Measurements from ENCODE around the gene ECHDC1. TPM values are rescaled to one million over a fixed set of nuclear protein-coding genes. Genes with fewer than 3 reads are reported as not detected.
"Not testable (repeated sequence)": the region's sequence is repeated elsewhere in the genome, so short reads cannot be mapped to it uniquely, and the experiment has no call there.

Gene ECHDC1
- polyA plus RNA-seq (2012; ENCODE audit: insufficient read depth, insufficient read length) = 84.2 TPM

DNA sequence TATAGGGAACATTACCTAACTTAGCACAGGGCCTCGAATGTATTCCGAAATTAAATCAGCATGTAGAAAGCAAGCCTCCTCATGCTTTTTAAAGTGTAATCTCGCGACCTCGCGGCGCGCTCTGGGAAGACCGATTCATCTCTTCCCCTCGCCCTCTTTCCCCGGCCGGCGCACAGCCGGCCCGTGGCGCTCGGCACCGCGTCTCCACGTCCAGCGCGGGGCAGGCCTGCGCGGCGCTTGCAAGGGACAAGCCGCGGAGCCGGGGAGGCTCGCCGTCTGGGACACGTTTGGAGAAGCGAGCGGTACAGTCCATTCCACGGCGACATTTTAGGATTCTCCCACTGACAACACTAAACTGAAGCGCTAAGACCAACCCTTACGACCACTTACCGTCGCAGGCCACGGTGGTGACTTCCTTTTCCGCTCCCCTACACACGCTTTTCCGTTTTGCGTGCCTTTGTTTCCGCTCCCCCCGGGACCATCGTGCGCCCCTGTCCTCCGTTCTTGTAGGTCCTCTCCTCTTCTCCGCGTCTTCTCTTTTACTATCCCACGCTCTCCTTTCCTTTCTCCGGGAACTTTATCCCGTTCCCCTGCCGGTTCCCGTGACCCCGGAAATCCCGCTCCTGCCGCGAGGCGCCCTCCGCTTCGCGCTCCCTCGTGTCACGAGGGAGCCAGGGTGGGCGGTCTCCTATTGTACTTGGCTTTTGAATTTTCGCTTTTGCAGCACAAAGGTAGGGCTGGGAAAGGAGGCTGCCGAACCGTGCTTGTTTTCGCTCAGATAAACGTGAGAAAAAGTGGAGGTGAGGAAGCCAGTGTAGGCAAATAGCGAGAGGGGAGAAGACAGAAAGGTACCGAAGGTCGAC, at the start of gene ECHDC1:
ECHDC1 (minus strand) TSS at position 664 of the 863 bp plus-strand sequence. CDS start 12,581 bp downstream, outside the sequence.
- peak within 1 kb of the TSS; percentile 99 for H3K4me3 ChIP-seq (ENCODE audit: low read length)

DNA sequence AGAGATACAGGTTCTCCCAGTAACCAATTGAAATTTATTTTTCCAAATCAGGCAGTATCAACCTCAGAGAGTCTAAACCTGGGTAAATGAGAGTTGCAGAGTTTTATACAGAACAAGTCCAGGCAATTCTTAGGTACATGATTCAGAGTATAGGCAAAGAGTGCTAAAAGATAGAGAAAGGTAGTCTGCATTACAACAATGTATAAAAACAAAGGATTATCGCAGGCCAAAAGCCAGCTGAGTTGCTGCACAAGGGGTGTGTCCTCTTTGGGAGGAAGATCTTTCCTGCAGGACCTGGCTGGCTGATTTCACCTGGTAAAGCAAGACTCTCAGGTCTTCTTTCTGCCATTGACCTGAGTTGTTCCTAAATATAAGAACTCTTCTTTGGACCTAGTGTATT, 48.9 kb upstream of the ECHDC1 start:
- no peak overlapping the region for H3K4me3 ChIP-seq (ENCODE audit: low read length)
- no peak for DNase-seq (ENCODE audit: low read depth, low spot score)

More for the DNA sequence above, at the start of gene ECHDC1:
- peak; percentile 85 for DNase-seq (ENCODE audit: low read depth, low spot score)

DNA sequence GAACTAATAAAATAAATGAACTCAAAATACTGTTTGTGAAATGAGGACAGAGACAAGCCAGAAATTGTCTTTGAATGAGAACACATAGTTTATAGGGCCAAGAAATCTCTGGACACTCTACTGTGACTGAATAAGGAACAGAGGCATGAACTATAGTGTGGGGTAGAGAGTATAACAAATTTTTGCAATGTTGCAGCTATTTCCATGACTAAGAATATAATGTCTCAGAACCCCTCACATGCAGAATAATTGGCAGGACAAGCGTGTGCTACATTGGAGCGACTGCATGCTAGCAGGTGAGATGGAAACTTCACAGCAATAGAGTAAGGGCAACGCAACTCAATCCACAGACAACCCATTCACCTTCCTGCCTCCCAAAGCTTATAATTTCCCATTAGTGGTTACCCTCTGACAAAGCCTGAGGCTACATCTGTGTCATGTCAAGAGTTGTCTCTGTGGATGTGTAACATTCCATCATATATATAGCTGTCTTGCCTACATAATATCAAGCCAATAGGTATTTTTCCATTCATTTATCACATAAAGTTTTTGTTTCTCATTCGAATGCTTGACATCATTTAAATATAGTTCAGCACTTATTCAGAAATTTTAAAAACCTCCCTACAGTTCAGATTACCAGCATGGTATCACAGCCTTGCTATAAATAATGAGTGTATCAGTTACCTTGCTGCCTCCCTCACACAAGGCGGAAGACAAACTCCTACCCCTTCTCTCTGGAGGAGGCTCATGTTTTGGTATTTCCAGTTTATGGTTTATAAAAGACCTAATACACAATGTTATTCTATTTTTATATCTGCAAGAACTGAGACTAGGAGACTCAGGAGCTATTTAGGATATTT, 47.9 kb upstream of the ECHDC1 start:
- no peak overlapping the region for H3K4me3 ChIP-seq (ENCODE audit: low read length)
- no peak for DNase-seq (ENCODE audit: low read depth, low spot score)

- no peak overlapping the region for H3K4me3 ChIP-seq (ENCODE audit: low read length)
- no peak for DNase-seq (ENCODE audit: low read depth, low spot score)
Observed at GRCh38 chr6:127389706-127390105, 46.3 kb upstream of the ECHDC1 start.

DNA sequence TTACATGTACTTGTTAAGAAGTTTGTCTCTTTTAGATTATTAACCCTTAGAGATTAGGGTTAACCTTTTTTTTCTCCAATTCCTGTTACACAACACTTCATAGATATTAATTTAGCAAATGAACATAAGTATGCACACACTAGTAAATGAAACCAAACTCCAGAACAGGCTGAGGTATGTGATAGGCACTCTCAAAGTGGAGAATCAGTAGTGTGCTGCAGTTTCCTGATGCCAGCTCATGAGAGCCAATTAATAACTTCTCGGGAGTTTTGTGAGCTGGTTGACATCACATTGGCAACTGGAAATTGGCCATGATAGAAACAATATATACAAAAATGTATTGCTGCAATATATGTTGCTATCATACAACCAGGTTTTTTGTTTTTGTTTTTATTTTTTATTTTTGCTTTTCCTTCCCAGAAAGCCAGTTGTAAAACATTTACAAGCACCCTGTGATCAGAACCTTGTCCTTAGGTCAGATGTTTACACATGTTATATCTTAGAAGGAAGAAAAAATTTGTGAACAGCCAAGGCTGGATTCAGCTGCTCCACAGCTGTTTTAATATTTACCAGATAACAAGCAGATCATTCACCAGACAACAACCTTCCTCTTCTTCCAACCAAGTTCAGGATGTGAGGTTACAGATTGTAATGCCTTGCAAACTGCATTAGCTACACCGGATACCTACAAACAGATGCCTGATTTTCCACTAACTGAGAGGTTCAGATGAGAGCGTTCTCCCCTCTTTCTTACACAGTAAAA, 42.4 kb upstream of the ECHDC1 start:
- no peak overlapping the region for H3K4me3 ChIP-seq (ENCODE audit: low read length)
- DNase-seq (ENCODE audit: low read depth, low spot score) = no peak

DNA sequence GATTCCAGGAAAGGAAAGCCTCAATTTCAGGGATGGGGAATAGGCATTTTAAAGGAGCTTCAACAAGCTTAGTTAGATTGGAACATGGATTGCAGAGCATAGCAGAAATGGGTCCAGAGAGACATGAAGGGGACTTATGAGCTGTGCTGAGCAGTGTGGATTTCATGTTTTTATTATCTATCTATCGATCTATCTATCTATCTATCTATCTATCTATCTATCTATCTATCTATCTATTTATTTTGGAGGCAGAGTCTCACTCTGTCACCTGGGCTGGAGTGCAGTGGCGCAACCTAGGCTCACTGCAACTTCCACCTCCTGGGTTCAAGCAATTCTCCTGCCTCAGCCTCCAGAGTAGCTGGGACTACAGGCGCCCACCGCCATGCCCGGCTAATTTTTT, 41.4 kb upstream of the ECHDC1 start:
- not testable (repeated sequence) for DNase-seq (ENCODE audit: low read depth, low spot score); H3K4me3 ChIP-seq (ENCODE audit: low read length)

DNA sequence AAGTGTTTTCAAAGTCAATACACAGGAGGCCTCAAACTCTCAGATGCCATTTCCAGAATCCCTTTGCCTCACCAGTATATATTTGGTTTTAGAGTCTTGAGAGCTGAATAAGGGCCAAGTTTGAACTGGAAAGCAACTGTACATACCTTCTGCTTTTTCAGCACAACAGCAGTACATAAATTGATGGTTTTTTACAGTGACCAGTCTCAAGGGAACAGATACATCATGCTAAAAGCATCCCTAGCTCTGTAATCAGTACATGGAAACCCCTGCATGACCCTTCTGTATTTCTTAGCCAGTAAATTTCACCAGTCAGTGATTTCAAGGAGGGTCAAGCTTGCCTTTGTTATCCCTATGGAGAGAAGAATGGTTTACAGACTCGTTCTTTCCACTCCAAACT, 40.6 kb upstream of the ECHDC1 start:
- no peak for DNase-seq (ENCODE audit: low read depth, low spot score)
- H3K4me3 ChIP-seq (ENCODE audit: low read length) = no peak overlapping the region

DNA sequence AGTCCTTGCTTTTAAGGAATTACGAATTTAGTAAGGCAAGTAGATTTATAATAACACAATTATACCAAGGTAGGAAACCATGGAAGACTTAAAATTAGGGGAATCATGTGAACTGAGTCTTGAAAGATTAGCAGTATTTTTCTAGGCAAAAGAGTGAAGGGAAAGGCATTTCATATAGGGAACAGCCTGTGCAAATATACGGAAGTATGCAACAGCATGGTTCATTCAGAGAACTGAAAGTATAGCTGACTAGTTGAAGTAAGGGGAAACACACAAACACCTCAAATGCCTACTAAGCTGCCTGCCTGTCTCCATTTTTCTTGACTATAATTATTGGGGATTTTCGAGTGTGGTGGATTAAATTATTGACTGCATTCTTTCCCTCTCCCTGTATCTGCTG, 39.0 kb upstream of the ECHDC1 start:
- H3K4me3 ChIP-seq (ENCODE audit: low read length) = no peak overlapping the region
- no peak for DNase-seq (ENCODE audit: low read depth, low spot score)

GRCh38 chr6:127381384-127381783, 38.0 kb upstream of the ECHDC1 start:
- H3K4me3 ChIP-seq (ENCODE audit: low read length) = no peak overlapping the region
- no peak for DNase-seq (ENCODE audit: low read depth, low spot score)

GRCh38 chr6:127376685-127377084, 33.3 kb upstream of the ECHDC1 start:
- no peak for DNase-seq (ENCODE audit: low read depth, low spot score)
- no peak overlapping the region for H3K4me3 ChIP-seq (ENCODE audit: low read length)

DNA sequence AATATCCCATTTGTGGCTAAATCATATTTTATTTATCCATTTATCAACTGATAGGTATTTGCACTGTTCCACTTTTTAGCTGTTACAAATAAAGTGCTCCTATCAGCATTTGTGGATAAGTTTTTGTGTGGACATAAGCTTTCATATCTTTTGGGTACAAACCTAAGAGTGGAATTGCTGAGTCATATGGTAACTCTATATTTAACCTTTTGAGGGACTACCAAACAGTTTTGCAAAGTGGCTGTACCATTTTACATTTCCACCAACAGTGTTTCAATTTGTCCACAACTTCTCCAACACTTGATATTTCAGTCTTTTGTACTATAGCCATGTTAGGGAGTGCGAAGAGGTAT, 23.6 kb upstream of the ECHDC1 start:
- no peak overlapping the region for H3K4me3 ChIP-seq (ENCODE audit: low read length)
- DNase-seq (ENCODE audit: low read depth, low spot score) = no peak

- DNase-seq (ENCODE audit: low read depth, low spot score) = no peak
- no peak overlapping the region for H3K4me3 ChIP-seq (ENCODE audit: low read length)
Observed at GRCh38 chr6:127366282-127367022, 23.0 kb upstream of the ECHDC1 start.

DNA sequence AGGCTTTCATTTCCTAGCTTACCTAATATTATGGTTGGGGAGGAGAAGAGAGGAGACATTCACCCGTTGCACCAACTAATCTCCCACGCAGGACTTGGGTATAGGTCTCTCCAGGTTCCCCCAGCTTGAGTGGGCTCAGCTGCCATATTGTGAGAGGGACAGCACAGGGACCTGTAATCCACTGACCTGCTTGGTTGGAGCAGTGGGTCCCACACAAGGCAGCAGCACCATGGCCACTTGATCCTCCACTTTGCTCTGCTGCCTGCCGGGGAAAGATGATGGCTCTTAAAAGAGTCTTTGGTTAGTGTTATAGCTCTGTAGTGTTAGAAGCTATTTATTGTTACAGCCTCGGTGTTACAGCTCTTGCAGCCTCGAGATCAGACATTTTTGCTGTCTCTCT, 22.5 kb upstream of the ECHDC1 start:
- no peak for DNase-seq (ENCODE audit: low read depth, low spot score)
- H3K4me3 ChIP-seq (ENCODE audit: low read length) = no peak overlapping the region

DNA sequence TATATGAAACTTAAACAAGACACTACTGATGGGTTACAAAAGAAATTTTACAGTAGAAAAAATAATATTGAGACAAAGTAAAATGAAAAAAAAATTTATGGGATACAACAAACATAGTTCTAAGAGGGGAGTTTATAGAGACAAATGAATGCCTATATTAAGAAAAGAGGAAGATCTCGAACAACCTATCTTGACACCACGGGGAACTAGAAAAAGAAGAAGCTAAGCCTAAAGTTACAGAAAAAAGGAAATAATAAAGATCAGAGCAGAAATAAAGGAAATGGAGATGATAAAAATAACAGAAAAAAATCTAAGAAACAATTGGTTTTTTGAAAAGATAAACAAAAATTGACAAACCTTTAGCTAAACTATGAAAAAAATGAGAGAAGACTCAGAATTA, 9.1 kb upstream of the ECHDC1 start:
- DNase-seq (ENCODE audit: low read depth, low spot score) = no peak
- no peak overlapping the region for H3K4me3 ChIP-seq (ENCODE audit: low read length)

DNA sequence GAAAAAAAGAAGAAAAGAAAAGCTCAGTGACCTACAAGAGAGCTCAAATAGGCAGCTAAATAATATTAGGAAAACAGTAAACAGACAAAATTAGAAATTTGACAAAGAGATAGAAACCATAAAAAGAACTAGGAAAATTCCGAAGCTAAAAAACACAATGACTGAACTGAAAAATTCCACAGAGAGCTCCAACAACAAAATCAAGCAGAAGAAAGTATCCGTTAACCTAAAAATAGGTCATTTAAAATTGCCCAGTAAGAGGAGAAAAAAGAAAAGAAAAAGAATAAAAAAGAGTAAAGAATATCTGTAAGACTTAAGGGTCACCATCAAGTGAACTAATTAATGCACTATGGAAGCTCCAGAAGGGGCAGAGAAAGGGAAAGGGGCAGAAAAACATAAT, 6.6 kb upstream of the ECHDC1 start:
- no peak for DNase-seq (ENCODE audit: low read depth, low spot score)
- no peak overlapping the region for H3K4me3 ChIP-seq (ENCODE audit: low read length)

DNA sequence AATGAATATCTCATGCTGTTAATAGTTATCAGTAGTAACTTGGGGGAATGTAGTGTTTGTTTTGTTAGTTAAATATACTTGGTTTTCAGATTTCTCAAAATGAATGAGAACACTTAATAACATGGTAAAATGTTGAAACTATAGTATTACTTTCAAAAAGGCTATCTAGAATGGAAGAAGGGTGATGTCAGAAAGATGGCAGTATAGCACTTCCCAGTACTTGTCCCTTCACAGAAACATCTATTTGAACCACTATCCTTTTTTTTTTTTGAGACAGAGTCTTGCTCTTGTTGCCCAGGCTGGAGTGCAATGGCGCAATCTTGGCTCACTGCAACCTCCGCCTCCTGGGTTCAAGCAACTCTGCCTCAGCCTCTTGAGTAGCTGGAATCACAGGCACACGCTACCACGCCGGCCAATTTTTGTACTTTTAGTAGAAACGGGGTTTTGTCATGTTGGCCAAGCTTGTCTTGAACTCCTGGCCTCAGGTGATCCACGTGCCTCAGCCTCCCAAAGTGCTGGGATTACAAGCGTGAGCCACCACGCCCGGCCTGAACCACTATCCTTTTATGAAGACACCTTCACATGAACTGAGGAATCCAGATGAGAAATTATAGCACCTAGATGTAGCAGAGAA, 4.7 kb upstream of the ECHDC1 start:
- H3K4me3 ChIP-seq (ENCODE audit: low read length) = no peak overlapping the region
- DNase-seq (ENCODE audit: low read depth, low spot score) = no peak

- DNase-seq (ENCODE audit: low read depth, low spot score) = no peak
Observed at GRCh38 chr6:127347178-127347577, 3.8 kb upstream of the ECHDC1 start.

DNA sequence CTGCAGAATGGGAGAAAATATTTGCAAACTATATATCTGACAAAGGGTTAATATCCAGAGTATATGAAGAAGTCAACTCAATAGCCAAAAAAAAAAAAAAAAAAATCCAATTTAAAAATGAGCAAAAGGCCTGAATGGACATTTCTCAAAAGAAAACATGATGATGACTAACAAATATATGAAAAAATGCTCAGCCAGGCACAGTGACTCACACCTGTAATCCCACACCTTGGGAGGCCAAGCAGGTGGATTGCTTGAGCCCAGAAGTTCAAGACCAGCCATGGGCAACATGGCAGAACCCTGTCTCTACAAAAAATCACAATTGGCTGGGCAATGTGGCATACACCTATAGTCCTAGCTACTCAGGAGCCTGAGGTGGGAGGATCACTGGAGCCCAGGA, 2.1 kb upstream of the ECHDC1 start:
- H3K4me3 ChIP-seq (ENCODE audit: low read length) = no peak overlapping the region
- no peak for DNase-seq (ENCODE audit: low read depth, low spot score)

More at GRCh38 chr6:127347178-127347577, 3.8 kb upstream of the ECHDC1 start:
- H3K4me3 ChIP-seq (ENCODE audit: low read length) = no peak overlapping the region
